Measurements from ENCODE around the gene SEC14L6.

- TF ChIP-seq CTCF (IDR thresholded peaks at IDR 0.05; ENCODE audit: insufficient read depth, low read depth, low read length) (no peak), EZH2 (IDR thresholded peaks at IDR 0.05; ENCODE audit: insufficient read depth, low read length) (no peak)
Observed at GRCh38 chr22:30578481-30578880, 31.9 kb upstream of the SEC14L6 start.
